Esophagus squamous epithelium (tissue), 5 donors: ENCODE data around the gene CEP290. TPM values are rescaled to one million over a fixed set of nuclear protein-coding genes. Genes with fewer than 3 reads are reported as not detected.
A peak's percentile ranks its signal among the peaks of the same experiment; 100 is the strongest.

ENCODE experiments used
- DNase-seq: peaks from one replicate; lab custom pipeline; 2025; lab: John Stamatoyannopoulos, UW
- H3K27ac ChIP-seq, 4 donors: fragments of 200-600 bp; sonication (generic); one replicate each; pipeline ENCODE4 v1.5.1; 2016 to 2019; ENCODE audit warnings: mild to moderate bottlenecking in 1 of 4
- H3K27me3 ChIP-seq, 4 donors: fragments of 200-600 bp; sonication (generic); 1 replicate in 3 of 4; 2 replicates in 1 of 4; pipeline versions ENCODE4 v1.5.1 to v1.6.0; 2017 to 2021; ENCODE audit warnings: antibody characterized with exemption in 1 of 4
- H3K36me3 ChIP-seq, 3 donors: fragments of 200-600 bp; sonication (generic); one replicate each; pipeline ENCODE4 v1.5.1; 2016 to 2019
- H3K4me1 ChIP-seq, 3 donors: fragments of 200-600 bp; sonication (generic); one replicate each; pipeline ENCODE4 v1.5.1; 2017 to 2019
- H3K4me3 ChIP-seq, 4 donors: fragments of 200-600 bp; sonication (generic); 1 replicate in 3 of 4; 2 replicates in 1 of 4; pipeline ENCODE4 v1.5.1; 2016 to 2019; ENCODE audit warnings: mild to moderate bottlenecking in 2 of 4, moderate library complexity in 1 of 4
- H3K9me3 ChIP-seq, 3 donors: fragments of 200-600 bp; sonication (generic); one replicate each; pipeline ENCODE4 v1.5.1; 2016 to 2019
- POLR2A ChIP-seq, 4 donors: fragments of 450-650 bp; IDR thresholded peaks; one replicate each; pipeline ENCODE4 v1.6.1; 2017; ENCODE audit warnings: antibody characterized with exemption in 4 of 4, mild to moderate bottlenecking in 4 of 4, moderate library complexity in 3 of 4
- WGBS, 2 donors: methylation state at CpG; one replicate each; pipeline ENCODE4 v1.1.5; 2018; 5-methylcytosine and 5-hydroxymethylcytosine counted together
- intact Hi-C: fragments of 100-400 bp; cut with DNase I; formaldehyde crosslinking; loops from one replicate; pipeline ENCODE4 v1.15.0; 2022
- total RNA-seq, 4 donors: library from RNA; depleted of rRNA; stranded (reverse); fragments of >200 nt; gene quantifications; one replicate each; pipeline ENCODE4 v1.1.0, GENCODE V29; 2016
- TF ChIP-seq, protein P1 (sequence below), 6 experiments: fragments of 450-650 bp in 4 of 6; fragments of 200-600 bp in 2 of 6; sonication (generic) in 2 of 6; IDR thresholded peaks; one replicate each; pipeline ENCODE4 v1.5.1; 2016 to 2019; ENCODE audit warnings: antibody characterized with exemption in 6 of 6, mild to moderate bottlenecking in 4 of 6, moderate library complexity in 4 of 6
- donor health status: DM: yes; HTN: yes; CAD: no.

The CEP290 gene
- total RNA-seq, 4 donors from 2014 or later = 0.72 to 15.8 (median 4.3) TPM

- Histone ChIP-seq H3K36me3 (peaks cover 0 to 22% (median 0%) of the 10 kb centered on the region in 3 donors), H3K27ac (no peak overlapping the region), H3K4me3 (no peak overlapping the region), H3K27me3 (no peaks in the 10 kb centered on the region), H3K4me1 (no peaks in the 10 kb centered on the region), H3K9me3 (no peaks in the 10 kb centered on the region)
- TF ChIP-seq, protein P1, sequence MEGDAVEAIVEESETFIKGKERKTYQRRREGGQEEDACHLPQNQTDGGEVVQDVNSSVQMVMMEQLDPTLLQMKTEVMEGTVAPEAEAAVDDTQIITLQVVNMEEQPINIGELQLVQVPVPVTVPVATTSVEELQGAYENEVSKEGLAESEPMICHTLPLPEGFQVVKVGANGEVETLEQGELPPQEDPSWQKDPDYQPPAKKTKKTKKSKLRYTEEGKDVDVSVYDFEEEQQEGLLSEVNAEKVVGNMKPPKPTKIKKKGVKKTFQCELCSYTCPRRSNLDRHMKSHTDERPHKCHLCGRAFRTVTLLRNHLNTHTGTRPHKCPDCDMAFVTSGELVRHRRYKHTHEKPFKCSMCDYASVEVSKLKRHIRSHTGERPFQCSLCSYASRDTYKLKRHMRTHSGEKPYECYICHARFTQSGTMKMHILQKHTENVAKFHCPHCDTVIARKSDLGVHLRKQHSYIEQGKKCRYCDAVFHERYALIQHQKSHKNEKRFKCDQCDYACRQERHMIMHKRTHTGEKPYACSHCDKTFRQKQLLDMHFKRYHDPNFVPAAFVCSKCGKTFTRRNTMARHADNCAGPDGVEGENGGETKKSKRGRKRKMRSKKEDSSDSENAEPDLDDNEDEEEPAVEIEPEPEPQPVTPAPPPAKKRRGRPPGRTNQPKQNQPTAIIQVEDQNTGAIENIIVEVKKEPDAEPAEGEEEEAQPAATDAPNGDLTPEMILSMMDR (IDR thresholded peaks at IDR 0.05) = no peak
- TF ChIP-seq POLR2A (IDR thresholded peaks at IDR 0.05) = no peak
- DNase-seq = no peak
- WGBS, 2 donors = 100% methylated on average over 1 of the region's 1 CpG
- intact Hi-C loops = no loop called here
Observed at GRCh38 chr12:88156075-88156654, 14.3 kb upstream of the CEP290 start.

- Histone ChIP-seq H3K36me3 (peaks cover 0 to 21% (median 0%) of the 10 kb centered on the region in 3 donors), H3K27me3 (no peaks in the 10 kb centered on the region), H3K4me3 (no peak overlapping the region), H3K4me1 (peaks cover 0 to 5% (median 0%) of the 10 kb centered on the region in 3 donors), H3K9me3 (no peaks in the 10 kb centered on the region), H3K27ac (no peak overlapping the region)
- DNase-seq = no peak
- 70 to 71% methylated on average over 3 of the region's 3 CpGs for WGBS, 2 donors
- intact Hi-C loops = no loop called here
- no peak for TF ChIP-seq POLR2A (IDR thresholded peaks at IDR 0.05)
- TF ChIP-seq, protein P1 (IDR thresholded peaks at IDR 0.05) = peak in 4 of 6 experiments; percentile 11 to 50 (median 26)
Observed at GRCh38 chr12:88153959-88154358, 12.1 kb upstream of the CEP290 start.

DNA sequence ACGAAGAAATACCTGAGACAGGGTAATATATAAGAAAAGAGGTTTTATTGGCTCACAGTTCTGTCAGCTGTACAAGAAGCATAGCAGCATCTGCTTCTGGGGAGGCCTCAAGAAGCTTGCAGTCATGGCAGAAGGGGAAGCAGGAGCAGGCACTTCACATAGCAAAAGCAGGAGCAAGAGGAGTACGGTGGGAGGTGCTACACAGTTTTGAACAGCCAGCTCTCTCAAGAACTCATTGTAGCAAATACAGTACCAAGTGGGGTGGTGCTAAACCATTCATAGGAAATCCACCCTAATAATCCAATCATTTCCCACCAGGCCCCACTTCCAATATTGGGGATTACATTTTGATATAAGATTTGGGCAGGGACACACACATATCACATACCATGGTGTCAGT, 8.2 kb upstream of the CEP290 start:
- peaks cover 0 to 33% (median 5%) of the 10 kb centered on the region in 3 donors for H3K4me1 ChIP-seq
- H3K27me3 ChIP-seq = no peaks in the 10 kb centered on the region
- peaks cover 0 to 11% (median 0%) of the 10 kb centered on the region in 3 donors for H3K36me3 ChIP-seq
- no peak overlapping the region for H3K4me3 ChIP-seq
- 92 to 100% methylated on average over 2 of the region's 2 CpGs for WGBS, 2 donors
- intact Hi-C loops = no loop called here
- no peak overlapping the region for H3K27ac ChIP-seq
- TF ChIP-seq POLR2A (IDR thresholded peaks at IDR 0.05) = no peak
- TF ChIP-seq, protein P1 (IDR thresholded peaks at IDR 0.05) = no peak
- no peaks in the 10 kb centered on the region for H3K9me3 ChIP-seq
- no peak for DNase-seq

GRCh38 chr12:88145567-88146505, 3.9 kb upstream of the CEP290 start:
- Histone ChIP-seq H3K4me3 (peak overlapping the region in 3 of 4 donors; percentile 1 to 28 (median 20)), H3K27me3 (no peaks in the 10 kb centered on the region), H3K9me3 (no peaks in the 10 kb centered on the region), H3K4me1 (peaks cover 7 to 62% (median 14%) of the 10 kb centered on the region in 3 donors), H3K36me3 (peaks cover 0 to 8% (median 0%) of the 10 kb centered on the region in 3 donors), H3K27ac (peak overlapping the region in 3 of 4 donors; percentile 73 to 91 (median 78))
- DNase-seq = no peak
- intact Hi-C loops = loop anchor here (10.0 kb wide), 1 partner anchor 429 kb away; no protein-coding TSS in a partner anchor
- WGBS, 2 donors = 38 to 51% methylated on average over 5 of the region's 5 CpGs
- TF ChIP-seq POLR2A (IDR thresholded peaks at IDR 0.05) = no peak

DNA sequence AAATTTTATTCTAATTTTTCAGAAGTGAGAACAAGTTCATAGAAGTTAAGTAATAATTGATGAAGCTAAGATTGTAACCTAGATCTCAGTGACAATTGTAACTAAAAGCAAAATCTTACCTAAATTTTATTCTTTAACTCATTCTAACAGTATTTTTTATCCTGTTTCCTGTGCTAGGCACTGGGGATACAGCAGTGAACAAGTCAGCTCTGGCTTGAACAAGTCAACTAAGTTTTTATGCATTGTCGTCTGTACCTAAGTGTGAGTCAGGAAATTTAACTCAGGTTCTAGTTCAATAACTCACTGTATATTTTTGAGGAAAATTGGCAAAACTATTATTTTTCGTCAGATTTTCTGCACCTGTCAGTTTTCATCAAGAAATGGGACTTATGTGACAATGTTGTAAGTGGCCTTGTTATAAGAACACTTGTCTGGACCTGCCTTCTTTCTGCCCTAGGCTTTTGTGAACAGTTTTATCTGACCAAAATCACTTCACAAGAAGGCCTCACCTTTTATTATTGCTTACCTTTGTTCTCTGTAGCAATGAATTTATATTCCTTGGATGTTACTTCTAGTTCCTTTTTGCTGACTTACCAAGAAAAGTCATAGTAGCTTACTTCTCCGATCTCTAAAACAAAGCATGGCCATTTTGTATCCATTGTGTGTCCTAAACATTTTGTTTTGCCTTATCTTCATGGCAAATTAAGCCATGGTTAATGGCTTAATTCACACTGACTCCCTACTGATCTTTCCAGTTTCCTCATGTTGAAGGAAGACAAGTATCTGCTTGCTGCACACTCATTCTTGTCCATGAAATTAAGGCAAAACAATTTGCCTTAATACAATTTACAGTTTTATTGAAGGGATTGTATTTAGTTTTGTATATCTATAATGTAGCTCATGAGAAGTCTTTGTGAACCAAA, 2.9 kb upstream of the CEP290 start:
- Histone ChIP-seq H3K36me3 (peaks cover 0 to 4% (median 0%) of the 10 kb centered on the region in 3 donors), H3K9me3 (no peaks in the 10 kb centered on the region), H3K4me3 (peak overlapping the region in 3 of 4 donors; percentile 1 to 28 (median 20)), H3K4me1 (peaks cover 7 to 60% (median 14%) of the 10 kb centered on the region in 3 donors), H3K27me3 (no peaks in the 10 kb centered on the region), H3K27ac (peak overlapping the region in 3 of 4 donors; percentile 73 to 91 (median 78))
- intact Hi-C loops = loop anchor here (10.0 kb wide), 1 partner anchor 430 kb away; no protein-coding TSS in a partner anchor
- no peak for TF ChIP-seq POLR2A (IDR thresholded peaks at IDR 0.05)
- TF ChIP-seq, protein P1 (IDR thresholded peaks at IDR 0.05) = no peak
- 44 to 56% methylated on average over 3 of the region's 3 CpGs for WGBS, 2 donors
- DNase-seq = no peak
